ENCODE measurements around the gene SLC35G1.

SLC35G1 gene

DNA sequence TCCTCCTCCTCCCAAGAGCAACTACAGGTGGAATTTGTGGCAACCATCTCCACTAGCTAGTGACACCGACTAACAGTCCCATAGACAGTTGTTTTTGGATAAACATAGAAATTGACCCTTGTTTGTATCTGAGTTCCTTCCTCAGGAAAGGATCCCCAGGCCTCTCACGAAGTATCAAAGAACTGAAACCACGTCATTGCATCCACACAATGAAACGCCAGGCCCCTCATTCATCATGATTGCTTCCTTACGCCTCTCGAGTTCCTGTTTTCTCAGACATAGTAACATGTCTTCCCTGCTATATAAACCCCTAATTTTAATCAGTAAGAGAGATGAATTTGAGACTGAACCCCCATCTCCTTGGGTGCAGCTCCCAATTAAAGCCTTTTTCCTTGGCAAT lies 18.1 kb downstream of the SLC35G1 start:
- TF ChIP-seq, protein P1, sequence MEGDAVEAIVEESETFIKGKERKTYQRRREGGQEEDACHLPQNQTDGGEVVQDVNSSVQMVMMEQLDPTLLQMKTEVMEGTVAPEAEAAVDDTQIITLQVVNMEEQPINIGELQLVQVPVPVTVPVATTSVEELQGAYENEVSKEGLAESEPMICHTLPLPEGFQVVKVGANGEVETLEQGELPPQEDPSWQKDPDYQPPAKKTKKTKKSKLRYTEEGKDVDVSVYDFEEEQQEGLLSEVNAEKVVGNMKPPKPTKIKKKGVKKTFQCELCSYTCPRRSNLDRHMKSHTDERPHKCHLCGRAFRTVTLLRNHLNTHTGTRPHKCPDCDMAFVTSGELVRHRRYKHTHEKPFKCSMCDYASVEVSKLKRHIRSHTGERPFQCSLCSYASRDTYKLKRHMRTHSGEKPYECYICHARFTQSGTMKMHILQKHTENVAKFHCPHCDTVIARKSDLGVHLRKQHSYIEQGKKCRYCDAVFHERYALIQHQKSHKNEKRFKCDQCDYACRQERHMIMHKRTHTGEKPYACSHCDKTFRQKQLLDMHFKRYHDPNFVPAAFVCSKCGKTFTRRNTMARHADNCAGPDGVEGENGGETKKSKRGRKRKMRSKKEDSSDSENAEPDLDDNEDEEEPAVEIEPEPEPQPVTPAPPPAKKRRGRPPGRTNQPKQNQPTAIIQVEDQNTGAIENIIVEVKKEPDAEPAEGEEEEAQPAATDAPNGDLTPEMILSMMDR (IDR thresholded peaks at IDR 0.05; ENCODE audit: insufficient read depth, missing control alignments), result no peak
- no peak for FAIRE-seq
- no peak for DNase-seq (ENCODE audit: insufficient read length, low spot score)

DNA sequence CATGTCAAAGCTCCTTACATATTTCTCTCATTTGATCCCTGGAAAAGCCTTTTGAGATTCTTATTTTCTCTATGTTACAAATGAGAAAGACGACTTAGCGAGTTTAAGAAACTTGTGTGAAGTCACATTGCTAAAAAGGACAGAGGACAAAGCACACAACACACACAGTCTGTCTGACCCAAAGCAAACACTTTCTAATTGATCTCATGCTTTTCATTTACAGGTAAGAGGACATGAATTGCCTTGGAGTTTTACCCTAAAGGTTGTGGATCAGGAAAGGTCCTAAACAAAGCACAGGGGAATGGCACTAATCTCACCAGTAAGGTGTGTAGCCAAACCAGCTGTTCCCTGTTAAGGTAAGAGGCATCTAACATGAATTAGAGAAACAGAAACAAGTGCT lies 18.7 kb downstream of the SLC35G1 start:
- DNase-seq (ENCODE audit: insufficient read length, low spot score), result no peak
- no peak for FAIRE-seq
- TF ChIP-seq, protein P1 (IDR thresholded peaks at IDR 0.05; ENCODE audit: insufficient read depth, missing control alignments), result no peak

GRCh38 chr10:93913706-93914105 lies 19.9 kb downstream of the SLC35G1 start:
- FAIRE-seq, result no peak
- no peak for DNase-seq (ENCODE audit: insufficient read length, low spot score)
- TF ChIP-seq, protein P1 (IDR thresholded peaks at IDR 0.05; ENCODE audit: insufficient read depth, missing control alignments), result no peak

- TF ChIP-seq, protein P1 (IDR thresholded peaks at IDR 0.05; ENCODE audit: insufficient read depth, missing control alignments), result no peak
- no peak for FAIRE-seq
- no peak for DNase-seq (ENCODE audit: insufficient read length, low spot score)
These were observed 21.8 kb downstream of the SLC35G1 start for GRCh38 chr10:93915598-93915997.

GRCh38 chr10:93916257-93917063 lies 22.7 kb downstream of the SLC35G1 start:
- TF ChIP-seq, protein P1 (IDR thresholded peaks at IDR 0.05; ENCODE audit: insufficient read depth, missing control alignments), result peak; percentile 74
- FAIRE-seq, result peak; percentile 93
- no peak for DNase-seq (ENCODE audit: insufficient read length, low spot score)

- DNase-seq (ENCODE audit: insufficient read length, low spot score) (no peak), FAIRE-seq (no peak)
- TF ChIP-seq, protein P1 (IDR thresholded peaks at IDR 0.05; ENCODE audit: insufficient read depth, missing control alignments), result no peak
These were observed 23.2 kb downstream of the SLC35G1 start for GRCh38 chr10:93917064-93917391.

- no peak for FAIRE-seq
- TF ChIP-seq, protein P1 (IDR thresholded peaks at IDR 0.05; ENCODE audit: insufficient read depth, missing control alignments), result no peak
- no peak for DNase-seq (ENCODE audit: insufficient read length, low spot score)
These were observed 24.0 kb downstream of the SLC35G1 start for GRCh38 chr10:93917821-93918220.
